Activated T-cell treated with anti-CD3 and anti-CD28 coated beads, Interleukin-2, amount 50 U/mL, for 72 hours (primary cell): Measurements from ENCODE around the gene GRIK5. TPM values are rescaled to one million over a fixed set of nuclear protein-coding genes. Genes with fewer than 3 reads are reported as not detected.
"Not testable (repeated sequence)": the region's sequence is repeated elsewhere in the genome, so short reads cannot be mapped to it uniquely, and the experiment has no call there.

Experiments
- ATAC-seq, 2 donors: fragments of 150-1000 bp; cut with Tn5 transposase; replicated peaks in 1 of 2; 2 replicates each; pipeline ENCODE4 v1.10.0; 2021; ENCODE audit warnings: moderate library complexity in 2 of 2, mild to moderate bottlenecking in 1 of 2
- DNase-seq, 2 donors: peaks; one replicate each; pipeline ENCODE4 v3.0.0; 2021 to 2022; ENCODE audit warnings: mixed read lengths in 1 of 2
- H3K27ac Mint-ChIP-seq: one replicate; pipeline ENCODE4 v1.8.0; 2022; ENCODE audit warnings: mild to moderate bottlenecking, moderate library complexity, mixed read lengths
- H3K27me3 Mint-ChIP-seq: one replicate; pipeline ENCODE4 v1.8.0; 2022; ENCODE audit warnings: low read depth, mixed read lengths
- H3K36me3 Mint-ChIP-seq, 2 donors: one replicate each; pipeline ENCODE4 v1.8.0; 2022; ENCODE audit warnings: mixed read lengths in 2 of 2, mild to moderate bottlenecking in 1 of 2; ENCODE audit not compliant: insufficient read depth in 2 of 2
- H3K4me1 Mint-ChIP-seq: one replicate; pipeline ENCODE4 v1.8.0; 2022; ENCODE audit warnings: low read depth, mixed read lengths
- H3K4me3 Mint-ChIP-seq, 2 donors: one replicate each; pipeline ENCODE4 v1.8.0; 2022; ENCODE audit warnings: mild to moderate bottlenecking in 2 of 2, mixed read lengths in 2 of 2, moderate library complexity in 2 of 2
- H3K9me3 Mint-ChIP-seq, 2 donors: one replicate each; pipeline ENCODE4 v1.8.0; 2022; ENCODE audit warnings: mixed read lengths in 2 of 2
- total RNA-seq, 2 donors: library from RNA; stranded (reverse); gene quantifications; one replicate each; pipeline ENCODE4 v1.2.3, GENCODE V29; 2022

Gene GRIK5
- total RNA-seq, 2 donors from 2014 or later = 1.1 to 3.8 TPM

DNA sequence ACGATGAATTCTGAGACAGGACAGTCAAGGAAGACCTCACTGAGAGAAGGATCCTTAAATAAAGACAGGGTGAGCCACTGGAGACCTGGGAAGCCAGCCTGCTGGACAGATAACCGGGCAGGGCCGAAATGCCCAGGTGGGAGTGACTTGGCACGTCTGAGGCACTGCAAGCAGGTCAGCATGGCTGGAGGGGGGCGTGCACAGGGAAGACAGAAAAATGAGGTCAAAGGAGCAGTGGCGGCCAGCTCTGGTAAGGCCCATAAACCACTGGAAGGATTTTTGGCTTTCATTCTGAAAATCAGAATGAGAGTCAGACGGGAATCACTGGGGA lies 70.2 kb downstream of the GRIK5 start:
- peaks cover 0 to 2% of the 10 kb centered on the region in 2 donors for H3K36me3 Mint-ChIP-seq
- H3K9me3 Mint-ChIP-seq = no peaks in the 10 kb centered on the region
- ATAC-seq = no peak
- peak overlapping the region in 1 of 2 donors; percentile 79 for H3K4me3 Mint-ChIP-seq
- H3K27me3 Mint-ChIP-seq = peaks cover 83% of the 10 kb centered on the region
- DNase-seq = no peak
- peaks cover 40% of the 10 kb centered on the region for H3K4me1 Mint-ChIP-seq
- no peak overlapping the region for H3K27ac Mint-ChIP-seq

DNA sequence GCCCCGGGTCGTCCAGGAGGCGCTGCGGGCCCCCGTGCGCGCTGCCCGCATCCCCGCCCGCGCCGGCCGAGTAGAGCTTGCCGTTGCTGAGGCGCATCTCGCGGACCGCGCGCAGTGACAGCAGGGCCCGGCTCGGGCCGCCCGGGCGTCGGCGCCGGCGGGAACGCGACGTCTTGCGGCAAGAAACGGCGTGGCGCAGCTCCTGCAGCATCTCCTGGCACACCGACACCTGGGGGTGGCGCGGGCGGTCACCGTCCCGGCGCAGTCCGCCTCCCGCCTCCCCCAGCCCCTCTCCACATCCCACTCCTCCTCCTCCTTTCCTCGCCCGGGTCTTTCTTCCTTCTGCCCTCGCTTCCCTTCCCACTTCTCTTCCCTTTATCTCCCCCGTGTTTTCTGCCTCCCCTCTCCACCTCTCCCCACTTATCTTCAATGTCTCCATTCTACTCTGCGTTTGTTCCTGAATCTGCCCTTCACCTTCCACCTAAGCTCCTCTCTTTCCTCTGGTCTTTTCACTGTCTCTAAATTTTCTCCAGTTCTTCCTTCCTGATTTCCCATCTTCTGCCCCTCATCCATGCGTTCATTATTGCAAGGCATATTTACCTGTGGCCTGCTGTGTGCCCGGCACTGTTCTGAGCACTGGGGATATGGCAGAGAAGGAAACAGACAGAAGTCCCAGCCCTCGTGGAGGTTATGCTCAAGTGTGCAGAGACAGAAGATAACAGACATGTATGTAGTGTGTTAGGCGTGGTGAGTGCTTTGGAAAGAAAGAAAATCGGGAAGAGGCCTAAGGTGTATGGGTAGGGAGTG lies 70.7 kb downstream of the GRIK5 start:
- no peak for ATAC-seq
- H3K27ac Mint-ChIP-seq = no peak overlapping the region

DNA sequence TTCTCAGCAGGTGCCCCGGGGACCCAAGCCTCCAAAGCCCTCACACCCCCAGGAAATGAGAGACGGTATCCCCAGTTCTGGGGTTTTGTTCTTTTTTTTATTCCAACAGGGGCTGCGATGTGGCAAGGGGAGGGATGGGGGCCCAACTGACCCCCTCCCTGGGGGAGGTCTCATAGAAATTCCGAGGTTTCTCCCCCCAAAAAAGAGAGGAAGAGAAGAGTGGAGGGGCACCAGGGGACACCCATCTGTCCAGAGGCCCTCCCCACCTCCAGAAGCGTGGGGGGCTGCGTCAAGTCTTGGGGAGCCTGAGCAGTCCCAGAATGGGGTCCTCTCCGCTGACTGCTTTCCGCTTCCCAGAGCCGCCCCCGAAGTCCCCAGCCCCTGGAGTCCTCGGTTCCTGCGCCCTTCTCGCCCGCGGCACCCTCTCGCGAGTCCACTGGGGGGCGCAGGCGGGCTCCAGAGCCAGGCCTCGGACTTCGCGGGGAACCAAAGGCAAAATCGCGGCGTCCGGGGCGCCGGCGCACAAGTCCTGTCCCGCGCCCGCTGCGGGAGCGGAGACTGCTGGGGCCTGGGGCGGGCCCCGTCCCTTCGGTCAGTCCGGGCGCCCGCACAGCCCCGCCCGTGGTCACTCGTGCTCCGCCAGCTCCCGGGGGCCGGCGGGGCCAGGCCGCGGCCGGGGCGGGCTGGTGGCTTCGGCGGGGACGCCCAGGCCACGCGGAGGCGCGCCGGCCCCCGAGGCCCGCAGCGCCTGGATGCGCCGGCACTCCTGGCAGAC lies 71.6 kb downstream of the GRIK5 start:
- peaks cover 45% of the 10 kb centered on the region for H3K4me1 Mint-ChIP-seq
- H3K36me3 Mint-ChIP-seq = peaks cover 0 to 2% of the 10 kb centered on the region in 2 donors
- no peak overlapping the region for H3K27ac Mint-ChIP-seq
- peak overlapping the region; percentile 32 to 77 for H3K4me3 Mint-ChIP-seq
- peak; percentile 73 to 77 for DNase-seq
- H3K9me3 Mint-ChIP-seq = no peaks in the 10 kb centered on the region
- peak; percentile 28 to 42 for ATAC-seq
- peaks cover 77% of the 10 kb centered on the region for H3K27me3 Mint-ChIP-seq

More for the DNA sequence above, 70.7 kb downstream of the GRIK5 start:
- peaks cover 0 to 2% of the 10 kb centered on the region in 2 donors for H3K36me3 Mint-ChIP-seq
- no peaks in the 10 kb centered on the region for H3K9me3 Mint-ChIP-seq
- no peak for DNase-seq
- peaks cover 43% of the 10 kb centered on the region for H3K4me1 Mint-ChIP-seq
- peaks cover 85% of the 10 kb centered on the region for H3K27me3 Mint-ChIP-seq
- H3K4me3 Mint-ChIP-seq = peak overlapping the region; percentile 35 to 79

- Mint-ChIP-seq H3K4me3 (peak overlapping the region; percentile 32 to 77), H3K9me3 (no peaks in the 10 kb centered on the region), H3K27me3 (peaks cover 77% of the 10 kb centered on the region), H3K4me1 (peaks cover 48% of the 10 kb centered on the region), H3K27ac (no peak overlapping the region), H3K36me3 (peaks cover 0 to 2% of the 10 kb centered on the region in 2 donors)
- DNase-seq (peak in 1 of 2 donors; percentile 24), ATAC-seq (no peak)
Measured at GRCh38 chr19:41997851-41998229, 72.2 kb downstream of the GRIK5 start.

DNA sequence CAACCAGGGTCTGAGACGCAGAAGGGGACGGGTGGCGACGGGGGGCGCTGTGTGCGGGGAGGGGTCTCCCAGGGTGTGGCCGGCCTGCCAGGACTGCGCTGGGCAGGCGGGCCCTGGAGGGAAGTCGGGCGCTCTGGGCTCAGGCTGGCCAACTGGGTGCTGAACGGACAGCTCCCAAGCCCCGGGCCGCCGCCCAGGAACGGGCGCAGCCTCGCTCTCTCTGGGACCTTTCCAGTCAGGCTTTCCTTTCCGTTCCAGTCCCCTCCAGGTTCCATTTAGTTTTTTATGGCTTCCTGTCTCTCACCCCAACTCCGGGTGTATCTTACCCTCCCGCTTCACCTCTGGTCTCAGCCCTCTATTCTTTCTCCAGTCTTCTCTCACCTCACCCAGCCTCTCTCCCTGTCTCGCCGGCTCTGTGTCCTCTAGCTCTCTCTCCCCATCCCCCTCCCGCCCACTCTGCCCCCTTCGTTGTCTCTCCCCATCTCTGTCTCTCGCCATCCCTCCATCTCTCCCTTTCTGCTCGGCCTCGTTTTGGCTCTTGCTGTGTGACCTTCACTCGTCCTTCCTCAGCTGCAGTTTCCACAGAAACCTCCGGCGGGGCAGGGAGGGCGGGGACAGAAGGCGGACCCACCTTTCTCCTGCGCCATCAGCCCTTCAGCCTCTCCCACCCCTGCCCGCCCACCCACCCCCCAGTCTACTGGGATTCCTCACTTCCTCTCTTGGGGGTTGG lies 72.7 kb downstream of the GRIK5 start:
- ATAC-seq = peak in 1 of 2 donors; percentile 25
- H3K27me3 Mint-ChIP-seq = peaks cover 71% of the 10 kb centered on the region
- DNase-seq = peak; percentile 58 to 61
- H3K36me3 Mint-ChIP-seq = peaks cover 0 to 2% of the 10 kb centered on the region in 2 donors
- H3K27ac Mint-ChIP-seq = no peak overlapping the region
- peaks cover 47% of the 10 kb centered on the region for H3K4me1 Mint-ChIP-seq
- H3K9me3 Mint-ChIP-seq = no peaks in the 10 kb centered on the region
- H3K4me3 Mint-ChIP-seq = peak overlapping the region; percentile 34 to 77

GRCh38 chr19:41995959-41996797 lies 73.8 kb downstream of the GRIK5 start:
- H3K27me3 Mint-ChIP-seq = peaks cover 60% of the 10 kb centered on the region
- H3K4me3 Mint-ChIP-seq = peak overlapping the region in 1 of 2 donors; percentile 69
- DNase-seq = no peak
- H3K36me3 Mint-ChIP-seq = peaks cover 0 to 2% of the 10 kb centered on the region in 2 donors
- no peak overlapping the region for H3K27ac Mint-ChIP-seq
- peaks cover 41% of the 10 kb centered on the region for H3K4me1 Mint-ChIP-seq
- H3K9me3 Mint-ChIP-seq = no peaks in the 10 kb centered on the region
- no peak for ATAC-seq

DNA sequence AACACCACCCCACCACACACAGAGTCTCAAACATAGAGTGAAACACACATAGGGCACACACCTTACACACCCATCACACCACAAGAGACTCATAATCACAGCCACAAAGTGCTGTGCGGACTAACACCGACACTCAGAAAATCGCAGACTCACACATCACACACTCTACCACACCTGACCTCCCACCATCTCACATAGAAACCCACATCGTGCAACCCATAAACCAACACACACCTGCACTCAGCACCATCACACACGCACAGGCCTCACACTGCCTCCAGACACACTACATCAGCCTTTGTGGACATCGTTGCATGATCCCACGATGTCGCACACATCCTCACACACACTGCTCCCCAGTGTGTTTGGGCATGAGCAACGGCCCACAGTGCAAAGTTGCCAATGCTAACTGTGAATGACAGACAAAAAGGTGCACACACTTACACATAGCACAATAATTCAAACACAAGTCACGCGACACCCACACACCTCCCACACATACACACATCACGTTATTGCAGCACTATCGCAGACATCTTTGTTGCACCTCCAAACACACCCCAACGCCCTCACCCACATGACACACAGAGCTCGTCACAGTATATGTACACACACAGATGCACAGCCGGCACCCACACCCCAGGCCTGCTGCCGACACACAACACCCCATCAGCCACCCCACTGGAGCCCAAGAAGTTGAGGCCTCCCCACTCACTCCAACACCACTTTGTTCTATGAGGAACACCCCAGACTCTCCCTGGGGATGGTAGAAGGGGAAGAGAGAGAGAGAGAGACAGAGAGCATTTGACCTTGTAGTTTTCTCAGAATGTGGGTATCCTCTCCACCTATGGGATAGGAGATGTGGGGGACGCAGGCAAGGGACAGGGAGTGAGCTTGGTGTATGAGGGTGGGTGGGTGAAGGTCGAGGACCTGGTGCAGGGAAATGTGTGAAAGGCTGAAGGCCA lies 74.7 kb downstream of the GRIK5 start:
- H3K27ac Mint-ChIP-seq = no peak overlapping the region
- DNase-seq (no peak), ATAC-seq (no peak)
- H3K4me1 Mint-ChIP-seq = peaks cover 41% of the 10 kb centered on the region
- H3K9me3 Mint-ChIP-seq = no peaks in the 10 kb centered on the region
- peaks cover 51% of the 10 kb centered on the region for H3K27me3 Mint-ChIP-seq
- peak overlapping the region; percentile 3 to 42 for H3K4me3 Mint-ChIP-seq
- H3K36me3 Mint-ChIP-seq = peaks cover 0 to 2% of the 10 kb centered on the region in 2 donors

GRCh38 chr19:41994521-41994971 lies 75.5 kb downstream of the GRIK5 start:
- Mint-ChIP-seq H3K4me3 (peak overlapping the region; percentile 3 to 42), H3K27ac (no peak overlapping the region), H3K4me1 (peaks cover 40% of the 10 kb centered on the region), H3K27me3 (peaks cover 44% of the 10 kb centered on the region), H3K36me3 (peaks cover 0 to 2% of the 10 kb centered on the region in 2 donors), H3K9me3 (no peaks in the 10 kb centered on the region)
- ATAC-seq = peak; percentile 12 to 24
- DNase-seq = peak in 1 of 2 donors; percentile 35

DNA sequence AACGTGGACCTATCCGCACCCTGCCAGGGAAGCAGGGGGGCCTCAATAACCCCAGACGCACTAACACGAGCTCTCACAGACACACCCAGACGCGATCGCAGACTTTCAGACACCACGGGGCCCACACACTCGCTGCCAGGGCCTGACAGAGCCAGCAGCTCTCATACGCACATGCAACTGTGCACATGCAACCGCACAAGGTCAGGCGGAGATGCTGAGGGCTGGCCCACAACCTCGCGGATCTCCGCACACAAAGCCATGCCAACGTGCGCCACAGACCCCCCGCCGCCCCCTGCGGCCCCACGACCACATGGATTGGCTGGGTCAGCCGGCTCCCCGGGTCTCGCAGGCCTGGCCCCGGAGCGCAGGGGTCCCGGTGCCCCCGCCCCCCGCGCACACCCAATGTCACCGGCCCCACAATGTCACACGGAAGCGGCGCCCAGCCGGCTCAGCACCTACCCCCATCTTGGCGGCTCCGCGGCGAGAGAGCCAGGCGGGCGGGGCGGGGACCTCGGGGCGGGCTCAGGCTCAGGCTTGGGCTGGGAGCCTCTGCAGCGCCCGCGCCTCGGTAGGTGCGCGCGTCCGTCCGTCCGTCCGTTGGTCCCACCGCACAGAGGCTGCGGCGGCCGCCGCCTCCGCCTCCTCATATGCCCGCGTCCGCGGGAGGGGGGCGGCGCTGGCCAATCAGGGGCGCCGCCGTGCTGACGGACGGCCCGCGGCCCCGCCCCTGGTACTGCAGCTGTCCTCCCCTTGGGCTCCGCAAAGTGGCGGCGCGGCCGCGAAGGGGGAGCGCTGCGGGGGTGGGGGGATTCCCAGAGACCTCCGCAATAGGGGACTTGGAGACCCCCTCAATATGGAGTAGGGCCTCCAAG lies 76.2 kb downstream of the GRIK5 start, which contains the start of gene ATP1A3:
Gene ATP1A3 (minus strand): TSS at position 619 of the 872 bp plus-strand sequence. CDS start 154 bp downstream, at position 465.
- DNase-seq = peak; percentile 73 to 75
- Mint-ChIP-seq H3K4me1 (peaks cover 35% of the 10 kb centered on the region), H3K36me3 (no peaks in the 10 kb centered on the region), H3K27ac (no peak within 1 kb of the TSS), H3K9me3 (no peaks in the 10 kb centered on the region), H3K4me3 (peak within 1 kb of the TSS; percentile 79 to 85), H3K27me3 (peaks cover 38% of the 10 kb centered on the region)
- ATAC-seq = peak; percentile 83 to 85

DNA sequence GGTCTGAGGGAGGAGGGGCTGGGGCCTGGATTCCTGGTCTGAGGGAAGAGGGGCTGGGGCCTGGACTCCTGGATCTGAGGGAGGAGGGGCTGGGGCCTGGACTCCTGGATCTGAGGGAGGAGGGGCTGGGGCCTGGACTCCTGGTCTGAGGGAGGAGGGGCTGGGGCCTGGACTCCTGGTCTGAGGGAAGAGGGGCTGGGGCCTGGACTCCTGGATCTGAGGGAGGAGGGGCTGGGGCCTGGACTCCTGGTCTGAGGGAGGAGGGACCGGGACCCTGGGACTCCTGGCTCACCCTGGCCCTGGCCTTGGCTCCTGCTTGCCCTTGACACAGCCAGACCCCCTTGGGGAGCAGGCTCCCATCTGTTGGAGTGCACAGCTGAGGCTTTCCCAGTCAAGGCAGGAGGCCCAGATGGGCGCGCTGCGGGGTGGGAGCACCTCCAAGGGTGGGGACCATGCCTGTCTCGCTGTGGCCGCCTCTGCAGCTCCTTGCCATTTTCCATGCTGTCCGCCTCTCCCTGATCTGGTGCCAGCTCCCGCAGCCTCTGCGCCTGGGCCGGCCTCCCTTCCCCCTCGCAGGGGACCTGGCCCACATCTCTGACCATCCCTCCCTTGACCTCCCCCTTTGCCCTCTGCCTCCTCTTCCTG lies 78.0 kb downstream of the GRIK5 start:
- peaks cover 24% of the 10 kb centered on the region for H3K4me1 Mint-ChIP-seq
- DNase-seq, ATAC-seq, H3K36me3 Mint-ChIP-seq, H3K4me3 Mint-ChIP-seq, H3K9me3 Mint-ChIP-seq, H3K27ac Mint-ChIP-seq: not testable (repeated sequence)
- peaks cover 26% of the 10 kb centered on the region for H3K27me3 Mint-ChIP-seq
